SK-N-SH (cell line): ENCODE results near the gene KRTAP9-3. TPM values are rescaled to one million over a fixed set of nuclear protein-coding genes. Genes with fewer than 3 reads are reported as not detected.

Experiments
- CTCF ChIA-PET: fragments of 300-600, 350-600 bp; formaldehyde crosslinking; extraction: SDS; loops from one replicate; lab custom pipeline; 2021; lab: Yijun Ruan, JAX
- POLR2A ChIA-PET: fragments of 350-600 bp; sonication (Branson Sonifier 250); formaldehyde crosslinking; extraction: SDS; loops from one replicate; lab custom pipeline; 2020; ENCODE audit warnings: antibody characterized with exemption, inconsistent platforms; lab: Yijun Ruan, JAX
- DNase-seq: peaks from one replicate; pipeline ENCODE4 v3.0.0; 2012
- H2AFZ ChIP-seq: fragments of 200-600 bp; sonication (generic); 2 replicates; pipeline ENCODE4 v1.8.1; 2016; ENCODE audit warnings: antibody characterized with exemption, mild to moderate bottlenecking, low read depth
- H3F3A ChIP-seq: fragments of 200-600 bp; sonication (generic); replicated peaks from 2 replicates; pipeline ENCODE3; 2016; ENCODE audit warnings: antibody characterized with exemption, mild to moderate bottlenecking; ENCODE audit not compliant: insufficient read depth
- H3K27ac ChIP-seq, 2 experiments: fragments of 200-500 bp in 1 of 2; fragments of 200-600 bp in 1 of 2; sonication (Bioruptor generic) in 1 of 2; sonication (generic), shearing (Covaris generic) in 1 of 2; 2 replicates each; pipeline versions ENCODE4 v1.5.1 to v1.6.1; 2014 to 2016; ENCODE audit warnings: low read depth in 2 of 2, inconsistent platforms in 1 of 2, low read length in 1 of 2, mild to moderate bottlenecking in 1 of 2, mixed read lengths in 1 of 2
- H3K27me3 ChIP-seq: fragments of 200-600 bp; sonication (generic), shearing (Covaris generic); 2 replicates; pipeline ENCODE4 v1.6.1; 2016; ENCODE audit warnings: mixed run types; ENCODE audit not compliant: insufficient read depth
- H3K36me3 ChIP-seq, 2 experiments: fragments of 200-500 bp in 1 of 2; fragments of 200-600 bp in 1 of 2; sonication (Bioruptor generic) in 1 of 2; sonication (generic) in 1 of 2; replicated peaks in 1 of 2; 2 replicates each; pipeline versions ENCODE3 to v1.5.1; 2014 to 2016; ENCODE audit warnings: low read length in 1 of 2, mild to moderate bottlenecking in 1 of 2; ENCODE audit not compliant: insufficient read depth in 2 of 2, control insufficient read depth in 1 of 2
- H3K4me1 ChIP-seq, 2 experiments: fragments of 200-500 bp in 1 of 2; fragments of 200-600 bp in 1 of 2; sonication (Bioruptor generic) in 1 of 2; sonication (generic), shearing (Covaris generic) in 1 of 2; 2 replicates each; pipeline versions ENCODE4 v1.5.1 to v1.6.1; 2014 to 2016; ENCODE audit warnings: low read depth in 1 of 2, low read length in 1 of 2, mixed run types in 1 of 2; ENCODE audit not compliant: insufficient read depth in 2 of 2, control insufficient read depth in 1 of 2
- H3K4me2 ChIP-seq: fragments of 200-600 bp; sonication (generic), shearing (Covaris generic); 2 replicates; pipeline ENCODE4 v1.6.1; 2017; ENCODE audit warnings: mixed run types
- H3K4me3 ChIP-seq, 2 experiments: fragments of 200-500 bp in 1 of 2; fragments of 200-600 bp in 1 of 2; sonication (Bioruptor generic) in 1 of 2; sonication (generic), shearing (Covaris generic) in 1 of 2; 2 replicates each; pipeline versions ENCODE4 v1.5.1 to v1.8.1; 2014 to 2016; ENCODE audit warnings: low read depth in 2 of 2, inconsistent platforms in 1 of 2, low read length in 1 of 2, mild to moderate bottlenecking in 1 of 2, mixed read lengths in 1 of 2, moderate library complexity in 1 of 2
- H3K79me2 ChIP-seq: fragments of 200-600 bp; sonication (generic); 2 replicates; pipeline ENCODE4 v1.8.1; 2017; ENCODE audit warnings: mild to moderate bottlenecking; ENCODE audit not compliant: insufficient read depth
- H3K9ac ChIP-seq: fragments of 200-600 bp; sonication (generic); 2 replicates; pipeline ENCODE4 v1.6.1; 2017; ENCODE audit warnings: mixed run types
- H3K9me2 ChIP-seq: fragments of 200-600 bp; sonication (generic); 2 replicates; pipeline ENCODE4 v1.6.1; 2017; ENCODE audit warnings: mixed run types
- H3K9me3 ChIP-seq: fragments of 200-600 bp; sonication (generic); 2 replicates; pipeline ENCODE4 v1.6.1; 2017; ENCODE audit warnings: mixed run types, mild to moderate bottlenecking, moderate library complexity
- H4K20me1 ChIP-seq: fragments of 200-600 bp; sonication (generic); 2 replicates; pipeline ENCODE4 v1.6.1; 2017; ENCODE audit warnings: mild to moderate bottlenecking, mixed run types; ENCODE audit not compliant: insufficient read depth
- EZH2phosphoT487 ChIP-seq: fragments of 200-600 bp; sonication (generic); IDR thresholded peaks from 2 replicates; pipeline ENCODE4 v1.6.1; 2017; ENCODE audit warnings: low read depth, mixed run types, mild to moderate bottlenecking, antibody characterized with exemption, moderate library complexity, borderline replicate concordance
- FOXJ3 ChIP-seq: sonication (generic); formaldehyde crosslinking; IDR thresholded peaks from 2 replicates; pipeline ENCODE4 v1.5.1; 2020; ENCODE audit warnings: mild to moderate bottlenecking, missing genetic modification reagents
- GATA2 ChIP-seq: sonication (generic); formaldehyde crosslinking; IDR thresholded peaks from 2 replicates; pipeline ENCODE4 v1.5.0; 2020; ENCODE audit warnings: mild to moderate bottlenecking, missing genetic modification reagents
- JUND ChIP-seq: IDR thresholded peaks from 2 replicates; pipeline ENCODE4 v1.4.0; 2012
- MEF2A ChIP-seq: IDR thresholded peaks from 2 replicates; pipeline ENCODE4 v1.4.0; 2012; ENCODE audit warnings: low read depth, borderline replicate concordance
- RAD21 ChIP-seq: IDR thresholded peaks from 2 replicates; pipeline ENCODE4 v1.6.1; 2012; ENCODE audit warnings: mild to moderate bottlenecking, low read length
- RCOR1 ChIP-seq: fragments of 150-350 bp; IDR thresholded peaks from 2 replicates; pipeline ENCODE4 v1.6.1; 2017; ENCODE audit warnings: antibody characterized with exemption, low read length
- SIN3A ChIP-seq: IDR thresholded peaks from 2 replicates; pipeline ENCODE4 v1.6.1; 2012; ENCODE audit warnings: low read depth, mild to moderate bottlenecking, low read length, moderate library complexity, borderline replicate concordance
- SMC3 ChIP-seq: IDR thresholded peaks from 2 replicates; pipeline ENCODE4 v1.6.1; 2012; ENCODE audit warnings: low read depth, low read length, improper control_type of control experiment
- WGBS: methylation state at CpG from one replicate; pipeline ENCODE4 v1.1.6; 2017; ENCODE audit warnings: low lambda C conversion rate; 5-methylcytosine and 5-hydroxymethylcytosine counted together
- polyA plus RNA-seq, 3 experiments: library from polyadenylated mRNA; depleted of rRNA; stranded (reverse); fragments of >200 nt; gene quantifications; 2 replicates each; pipeline ENCODE4 v1.2.3, GENCODE V29; 2012
- TF ChIP-seq, protein P1 (sequence below): IDR thresholded peaks from 2 replicates; pipeline ENCODE4 v1.4.0; 2012; ENCODE audit warnings: low read depth
- TF ChIP-seq, protein P2 (sequence below): fragments of 150-350 bp; IDR thresholded peaks from 2 replicates; pipeline ENCODE4 v1.6.1; 2017; ENCODE audit warnings: antibody characterized with exemption, low read length, low read depth, borderline replicate concordance
- TF ChIP-seq, protein P3 (sequence below): fragments of 200-600 bp; sonication (generic); IDR thresholded peaks from 2 replicates; pipeline ENCODE4 v1.6.1; 2017; ENCODE audit warnings: antibody characterized with exemption, mild to moderate bottlenecking, moderate library complexity
- TF ChIP-seq, protein P4 (sequence below): IDR thresholded peaks from 2 replicates; pipeline ENCODE4; 2012

The KRTAP9-3 gene
- polyA plus RNA-seq, 1 of the 3 experiments (the other 2 are of a cell fraction), result not detected

DNA sequence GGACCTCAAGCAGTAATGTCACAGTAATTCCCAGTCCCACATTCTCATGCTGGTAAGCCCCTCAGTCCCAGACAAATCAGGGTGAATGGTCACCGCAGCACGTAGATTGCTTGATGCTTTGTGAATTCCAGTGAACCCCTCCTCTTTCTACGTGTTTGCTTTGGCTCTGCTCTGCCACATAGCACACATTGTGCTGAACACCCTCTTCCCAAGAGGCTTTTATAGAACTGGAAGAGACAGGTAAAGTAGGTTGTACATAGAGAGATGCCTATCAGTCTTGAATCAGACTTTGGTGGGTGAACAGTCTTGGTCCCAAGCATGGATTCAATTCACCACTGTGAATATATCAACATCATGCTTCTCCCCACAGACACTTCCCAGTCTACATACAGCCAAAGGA, 32.4 kb downstream of the KRTAP9-3 start (continued):
- TF ChIP-seq, protein P1, sequence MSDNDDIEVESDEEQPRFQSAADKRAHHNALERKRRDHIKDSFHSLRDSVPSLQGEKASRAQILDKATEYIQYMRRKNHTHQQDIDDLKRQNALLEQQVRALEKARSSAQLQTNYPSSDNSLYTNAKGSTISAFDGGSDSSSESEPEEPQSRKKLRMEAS, result no peak

DNA sequence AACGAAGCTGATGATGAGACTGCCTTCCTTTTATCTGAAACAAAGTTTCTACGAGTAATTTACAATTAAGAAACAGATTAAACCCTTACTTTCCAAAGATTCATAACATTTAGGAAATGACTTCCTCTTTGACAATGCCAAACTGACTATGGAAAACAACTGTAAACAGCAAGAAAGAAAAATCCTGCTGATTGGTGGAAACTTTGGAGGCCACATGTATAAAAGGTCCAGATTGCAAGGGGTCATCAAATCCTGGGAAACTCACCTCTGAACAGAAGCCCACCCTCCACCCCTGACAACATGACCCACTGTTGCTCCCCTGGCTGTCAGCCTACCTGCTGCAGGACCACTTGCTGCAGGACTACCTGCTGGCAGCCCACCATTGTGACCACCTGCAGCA, 32.8 kb downstream of the KRTAP9-3 start, which contains the start of gene KRTAP9-6:
Gene KRTAP9-6 (plus strand): TSS at position 301 of the 400 bp plus-strand sequence. CDS start 0 bp downstream, at position 301.
- H4K20me1 ChIP-seq, result no peaks in the 10 kb centered on the region
- H3K4me2 ChIP-seq, result no peak within 1 kb of the TSS
- H3K36me3 ChIP-seq, result no peaks in the 10 kb centered on the region
- no peak within 1 kb of the TSS for H3K27ac ChIP-seq
- H3K27me3 ChIP-seq, result peaks cover 8% of the 10 kb centered on the region; the same call in 1 of the 2 replicates
- H3K9me3 ChIP-seq, result no peaks in the 10 kb centered on the region
- H3K4me3 ChIP-seq, result no peak within 1 kb of the TSS
- H3F3A ChIP-seq, result no peaks in the 10 kb centered on the region
- H3K79me2 ChIP-seq, result no peaks in the 10 kb centered on the region
- TF ChIP-seq FOXJ3 (CRISPR knock-in tag), result no peak
- no peak for TF ChIP-seq GATA2 (CRISPR knock-in tag)
- TF ChIP-seq JUND, result no peak
- no peak for TF ChIP-seq RAD21
- TF ChIP-seq EZH2phosphoT487, result no peak
- no peak for TF ChIP-seq RCOR1
- TF ChIP-seq SIN3A, result no peak
- no peak for TF ChIP-seq MEF2A
- TF ChIP-seq, protein P2, sequence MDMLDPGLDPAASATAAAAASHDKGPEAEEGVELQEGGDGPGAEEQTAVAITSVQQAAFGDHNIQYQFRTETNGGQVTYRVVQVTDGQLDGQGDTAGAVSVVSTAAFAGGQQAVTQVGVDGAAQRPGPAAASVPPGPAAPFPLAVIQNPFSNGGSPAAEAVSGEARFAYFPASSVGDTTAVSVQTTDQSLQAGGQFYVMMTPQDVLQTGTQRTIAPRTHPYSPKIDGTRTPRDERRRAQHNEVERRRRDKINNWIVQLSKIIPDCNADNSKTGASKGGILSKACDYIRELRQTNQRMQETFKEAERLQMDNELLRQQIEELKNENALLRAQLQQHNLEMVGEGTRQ, result no peak
- TF ChIP-seq, protein P3, sequence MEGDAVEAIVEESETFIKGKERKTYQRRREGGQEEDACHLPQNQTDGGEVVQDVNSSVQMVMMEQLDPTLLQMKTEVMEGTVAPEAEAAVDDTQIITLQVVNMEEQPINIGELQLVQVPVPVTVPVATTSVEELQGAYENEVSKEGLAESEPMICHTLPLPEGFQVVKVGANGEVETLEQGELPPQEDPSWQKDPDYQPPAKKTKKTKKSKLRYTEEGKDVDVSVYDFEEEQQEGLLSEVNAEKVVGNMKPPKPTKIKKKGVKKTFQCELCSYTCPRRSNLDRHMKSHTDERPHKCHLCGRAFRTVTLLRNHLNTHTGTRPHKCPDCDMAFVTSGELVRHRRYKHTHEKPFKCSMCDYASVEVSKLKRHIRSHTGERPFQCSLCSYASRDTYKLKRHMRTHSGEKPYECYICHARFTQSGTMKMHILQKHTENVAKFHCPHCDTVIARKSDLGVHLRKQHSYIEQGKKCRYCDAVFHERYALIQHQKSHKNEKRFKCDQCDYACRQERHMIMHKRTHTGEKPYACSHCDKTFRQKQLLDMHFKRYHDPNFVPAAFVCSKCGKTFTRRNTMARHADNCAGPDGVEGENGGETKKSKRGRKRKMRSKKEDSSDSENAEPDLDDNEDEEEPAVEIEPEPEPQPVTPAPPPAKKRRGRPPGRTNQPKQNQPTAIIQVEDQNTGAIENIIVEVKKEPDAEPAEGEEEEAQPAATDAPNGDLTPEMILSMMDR, result no peak
- no peak for TF ChIP-seq SMC3
- TF ChIP-seq, protein P4, sequence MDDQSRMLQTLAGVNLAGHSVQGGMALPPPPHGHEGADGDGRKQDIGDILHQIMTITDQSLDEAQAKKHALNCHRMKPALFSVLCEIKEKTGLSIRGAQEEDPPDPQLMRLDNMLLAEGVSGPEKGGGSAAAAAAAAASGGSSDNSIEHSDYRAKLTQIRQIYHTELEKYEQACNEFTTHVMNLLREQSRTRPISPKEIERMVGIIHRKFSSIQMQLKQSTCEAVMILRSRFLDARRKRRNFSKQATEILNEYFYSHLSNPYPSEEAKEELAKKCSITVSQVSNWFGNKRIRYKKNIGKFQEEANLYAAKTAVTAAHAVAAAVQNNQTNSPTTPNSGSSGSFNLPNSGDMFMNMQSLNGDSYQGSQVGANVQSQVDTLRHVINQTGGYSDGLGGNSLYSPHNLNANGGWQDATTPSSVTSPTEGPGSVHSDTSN, result no peak
- TF ChIP-seq, all 33 proteins: peak for 0
- ChIA-PET CTCF (no interaction called here), POLR2A (no interaction called here)
- Histone ChIP-seq H3K4me1 (no peaks in the 10 kb centered on the region), H3K9me2 (no peaks in the 10 kb centered on the region), H3K9ac (no peak within 1 kb of the TSS), H2AFZ (no peak within 1 kb of the TSS)
- no peak for DNase-seq
- WGBS, result 5% methylated on average over 2 of the region's 2 CpGs
